PC-9 (cell line): ENCODE data around the gene PDE10A. TPM values are rescaled to one million over a fixed set of nuclear protein-coding genes. Genes with fewer than 3 reads are reported as not detected.

Experiments
- BruUV-seq: library from RNA; stranded (reverse); fragments of 400-500 nt; replicated peaks from 2 replicates; lab custom pipeline; 2021; lab: Mats Ljungman, UMichigan
- CTCF ChIA-PET: fragments of 300-600 bp; sonication (Branson Sonifier 250); formaldehyde crosslinking; loops from one replicate; lab custom pipeline; 2022; ENCODE audit warnings: antibody characterized with exemption; lab: Charles Lee
- POLR2A ChIA-PET: fragments of 300-600 bp; sonication (Branson Sonifier 250); formaldehyde crosslinking; loops from one replicate; lab custom pipeline; 2022; ENCODE audit warnings: antibody characterized with exemption; ENCODE audit not compliant: unreplicated experiment; lab: Charles Lee
- DNase-seq, 2 experiments: peaks; one replicate each; pipeline versions ENCODE4 v3.0.0 to v3.0.0-alpha.2; 2015 to 2022; ENCODE audit warnings: mixed read lengths in 1 of 2
- H2AFZ ChIP-seq: fragments of 200-600 bp; sonication (generic); 2 replicates; pipeline ENCODE4 v1.8.1; 2017; ENCODE audit warnings: antibody characterized with exemption
- H3F3A ChIP-seq: fragments of 200-600 bp; sonication (generic); 2 replicates; pipeline ENCODE4 v1.8.1; 2017; ENCODE audit warnings: antibody characterized with exemption, mild to moderate bottlenecking, low read depth; ENCODE audit not compliant: insufficient read depth
- H3K27ac ChIP-seq: fragments of 200-600 bp; sonication (generic); 2 replicates; pipeline ENCODE4 v1.6.1; 2016; ENCODE audit warnings: mixed run types
- H3K27me3 ChIP-seq: fragments of 200-600 bp; sonication (generic); 2 replicates; pipeline ENCODE4 v1.6.1; 2016; ENCODE audit warnings: low read depth, mixed run types; ENCODE audit not compliant: insufficient read depth
- H3K36me3 ChIP-seq: fragments of 200-600 bp; sonication (generic); 2 replicates; pipeline ENCODE4 v1.6.1; 2016; ENCODE audit warnings: low read depth, mixed run types
- H3K4me1 ChIP-seq: fragments of 200-600 bp; sonication (generic); replicated peaks from 2 replicates; pipeline ENCODE4 v1.6.1; 2016; ENCODE audit warnings: mixed run types; ENCODE audit not compliant: insufficient read depth
- H3K4me2 ChIP-seq: fragments of 200-600 bp; sonication (generic); 2 replicates; pipeline ENCODE4 v1.6.1; 2017; ENCODE audit warnings: mixed run types
- H3K4me3 ChIP-seq: fragments of 200-600 bp; sonication (generic); 2 replicates; pipeline ENCODE4 v1.6.1; 2016; ENCODE audit warnings: mixed run types
- H3K79me2 ChIP-seq: fragments of 200-600 bp; sonication (generic); 2 replicates; pipeline ENCODE4 v1.6.1; 2017; ENCODE audit warnings: low read depth, mixed run types
- H3K9me2 ChIP-seq: fragments of 200-600 bp; sonication (generic); 2 replicates; pipeline ENCODE4 v1.8.1; 2017; ENCODE audit warnings: mild to moderate bottlenecking; ENCODE audit not compliant: insufficient read depth
- H3K9me3 ChIP-seq: fragments of 200-600 bp; sonication (generic); 2 replicates; pipeline ENCODE4 v1.8.1; 2016; ENCODE audit warnings: low read depth; ENCODE audit not compliant: insufficient read depth
- H4K20me1 ChIP-seq: fragments of 200-600 bp; sonication (generic); 2 replicates; pipeline ENCODE4 v1.8.1; 2017; ENCODE audit not compliant: insufficient read depth
- EZH2 ChIP-seq: fragments of 200-600 bp; sonication (generic); IDR thresholded peaks from 2 replicates; pipeline ENCODE4 v1.8.0; 2017; ENCODE audit warnings: antibody characterized with exemption, low read depth
- intact Hi-C: fragments of 100-400 bp; cut with micrococcal nuclease; formaldehyde crosslinking; loops from one replicate; pipeline ENCODE4 v1.10.0; 2022; ENCODE audit not compliant: unreplicated experiment
- total RNA-seq: library from RNA; stranded (reverse); gene quantifications from 2 replicates; pipeline ENCODE4 v1.2.3, GENCODE V29; 2021
- TF ChIP-seq, protein P1 (sequence below): fragments of 200-600 bp; sonication (generic); conservative IDR thresholded peaks from 2 replicates; pipeline ENCODE4 v1.6.1; 2017; ENCODE audit warnings: mixed run types, antibody characterized with exemption, mild to moderate bottlenecking, moderate library complexity

Gene PDE10A
- total RNA-seq, 1 experiment from 2014 or later = not detected

DNA sequence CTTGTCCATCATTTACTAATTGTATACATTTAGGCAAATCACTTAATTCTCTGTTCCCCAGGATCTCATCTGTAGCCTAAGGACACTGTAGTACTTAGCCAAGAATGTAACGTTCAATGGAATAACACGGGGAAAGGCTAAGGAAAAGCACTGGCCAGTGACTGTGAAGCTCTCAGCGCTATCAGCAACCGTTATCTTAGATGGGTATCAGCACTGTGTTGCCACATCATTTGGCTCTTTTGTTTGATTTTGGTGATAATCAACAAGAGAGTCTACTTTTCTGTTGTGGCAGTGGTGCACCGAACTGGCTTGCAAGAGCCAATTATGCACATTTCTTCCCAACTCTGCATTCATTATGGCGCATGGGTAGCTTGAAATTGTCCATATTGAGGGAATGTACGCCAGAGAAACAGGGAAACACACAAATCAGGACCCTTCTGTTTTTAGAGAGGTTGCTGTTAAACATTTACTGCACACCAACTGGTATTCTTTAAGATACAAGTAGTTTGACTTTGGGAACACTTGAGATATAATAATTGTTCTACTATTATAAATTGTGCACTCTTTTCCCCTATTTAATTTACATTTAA lies 259.9 kb downstream of the PDE10A start:
- no peaks in the 10 kb centered on the region for H3F3A ChIP-seq
- no peak overlapping the region for H3K4me3 ChIP-seq
- no peak overlapping the region for H3K27ac ChIP-seq
- POLR2A ChIA-PET = no interaction called here
- no peak overlapping the region for H2AFZ ChIP-seq
- H3K4me1 ChIP-seq = no peaks in the 10 kb centered on the region
- no peak for TF ChIP-seq EZH2
- TF ChIP-seq, protein P1, sequence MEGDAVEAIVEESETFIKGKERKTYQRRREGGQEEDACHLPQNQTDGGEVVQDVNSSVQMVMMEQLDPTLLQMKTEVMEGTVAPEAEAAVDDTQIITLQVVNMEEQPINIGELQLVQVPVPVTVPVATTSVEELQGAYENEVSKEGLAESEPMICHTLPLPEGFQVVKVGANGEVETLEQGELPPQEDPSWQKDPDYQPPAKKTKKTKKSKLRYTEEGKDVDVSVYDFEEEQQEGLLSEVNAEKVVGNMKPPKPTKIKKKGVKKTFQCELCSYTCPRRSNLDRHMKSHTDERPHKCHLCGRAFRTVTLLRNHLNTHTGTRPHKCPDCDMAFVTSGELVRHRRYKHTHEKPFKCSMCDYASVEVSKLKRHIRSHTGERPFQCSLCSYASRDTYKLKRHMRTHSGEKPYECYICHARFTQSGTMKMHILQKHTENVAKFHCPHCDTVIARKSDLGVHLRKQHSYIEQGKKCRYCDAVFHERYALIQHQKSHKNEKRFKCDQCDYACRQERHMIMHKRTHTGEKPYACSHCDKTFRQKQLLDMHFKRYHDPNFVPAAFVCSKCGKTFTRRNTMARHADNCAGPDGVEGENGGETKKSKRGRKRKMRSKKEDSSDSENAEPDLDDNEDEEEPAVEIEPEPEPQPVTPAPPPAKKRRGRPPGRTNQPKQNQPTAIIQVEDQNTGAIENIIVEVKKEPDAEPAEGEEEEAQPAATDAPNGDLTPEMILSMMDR = no peak
- H3K36me3 ChIP-seq = no peaks in the 10 kb centered on the region
- no peaks in the 10 kb centered on the region for H3K9me3 ChIP-seq
- no peak for DNase-seq
- no peaks in the 10 kb centered on the region; the same call in 1 of the 2 replicates for H4K20me1 ChIP-seq
- H3K9me2 ChIP-seq = no peaks in the 10 kb centered on the region
- intact Hi-C loops = no loop called here
- BruUV-seq = no TSS peak
- no peaks in the 10 kb centered on the region for H3K79me2 ChIP-seq
- H3K4me2 ChIP-seq = no peak overlapping the region
- CTCF ChIA-PET = no interaction called here
- H3K27me3 ChIP-seq = peaks cover 15% of the 10 kb centered on the region

DNA sequence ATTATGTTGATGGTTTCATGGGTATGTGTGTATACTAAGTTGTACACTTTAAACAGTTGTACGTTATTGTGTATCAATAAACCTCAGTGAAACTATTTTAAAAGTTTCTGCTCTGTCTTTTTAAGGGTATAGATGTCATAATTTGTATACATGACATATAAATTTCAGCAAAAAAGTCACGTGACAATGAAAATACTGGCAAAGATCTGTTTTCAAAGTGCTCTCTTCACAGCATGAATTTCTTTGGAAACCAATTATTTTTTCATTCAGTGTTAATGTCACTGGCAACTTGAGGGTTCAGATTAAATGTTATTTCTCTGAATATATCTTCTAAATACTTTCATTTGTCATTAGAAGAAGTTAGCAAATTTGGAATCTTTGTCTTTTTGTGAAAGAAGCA lies 261.9 kb downstream of the PDE10A start:
- Histone ChIP-seq H3K4me1 (no peaks in the 10 kb centered on the region), H2AFZ (no peak overlapping the region), H3K9me3 (no peaks in the 10 kb centered on the region), H3K4me2 (no peak overlapping the region), H3F3A (no peaks in the 10 kb centered on the region), H3K27ac (no peak overlapping the region), H3K79me2 (no peaks in the 10 kb centered on the region), H3K4me3 (no peak overlapping the region), H3K9me2 (no peaks in the 10 kb centered on the region), H3K36me3 (no peaks in the 10 kb centered on the region), H4K20me1 (no peaks in the 10 kb centered on the region; the same call in 1 of the 2 replicates), H3K27me3 (peaks cover 4% of the 10 kb centered on the region; the same call in 1 of the 2 replicates)
- no TSS peak for BruUV-seq
- no peak for DNase-seq
- intact Hi-C loops = no loop called here
- TF ChIP-seq, protein P1 = no peak
- TF ChIP-seq EZH2 = no peak
- CTCF ChIA-PET = no interaction called here
- POLR2A ChIA-PET = no interaction called here

DNA sequence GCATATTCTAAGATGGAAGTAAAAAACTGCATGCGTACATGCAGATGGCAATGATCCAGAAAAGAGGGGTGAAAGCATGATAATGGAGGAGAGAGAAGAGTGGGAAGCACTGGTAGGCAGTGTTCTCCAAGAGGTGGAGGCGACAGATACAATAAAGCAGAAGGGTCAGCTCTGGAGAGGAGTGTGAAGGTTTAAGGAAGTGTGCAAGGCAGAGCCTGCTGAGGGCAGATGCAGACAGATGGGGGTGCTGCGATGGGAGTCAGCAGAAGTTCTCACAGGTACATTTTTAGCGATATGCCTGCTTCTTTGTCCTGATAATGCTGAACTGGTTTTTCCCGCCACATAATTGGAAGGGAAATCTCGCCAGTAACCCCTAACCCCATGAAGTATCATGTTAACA lies 272.6 kb downstream of the PDE10A start:
- no peak for TF ChIP-seq EZH2
- TF ChIP-seq, protein P1 = no peak
- no peaks in the 10 kb centered on the region for H3K9me2 ChIP-seq
- H3F3A ChIP-seq = no peaks in the 10 kb centered on the region
- H3K4me1 ChIP-seq = no peaks in the 10 kb centered on the region
- DNase-seq = no peak
- no peaks in the 10 kb centered on the region for H3K36me3 ChIP-seq
- intact Hi-C loops = no loop called here
- H2AFZ ChIP-seq = no peak overlapping the region
- H3K79me2 ChIP-seq = no peaks in the 10 kb centered on the region
- ChIA-PET CTCF (no interaction called here), POLR2A (no interaction called here)
- H3K9me3 ChIP-seq = no peaks in the 10 kb centered on the region
- H3K4me2 ChIP-seq = no peak overlapping the region
- H3K4me3 ChIP-seq = no peak overlapping the region
- H3K27me3 ChIP-seq = peaks cover 55% of the 10 kb centered on the region
- H4K20me1 ChIP-seq = no peaks in the 10 kb centered on the region
- H3K27ac ChIP-seq = no peak overlapping the region
- BruUV-seq = no TSS peak
